ENCODE measurements around the gene KYAT1.

DNA sequence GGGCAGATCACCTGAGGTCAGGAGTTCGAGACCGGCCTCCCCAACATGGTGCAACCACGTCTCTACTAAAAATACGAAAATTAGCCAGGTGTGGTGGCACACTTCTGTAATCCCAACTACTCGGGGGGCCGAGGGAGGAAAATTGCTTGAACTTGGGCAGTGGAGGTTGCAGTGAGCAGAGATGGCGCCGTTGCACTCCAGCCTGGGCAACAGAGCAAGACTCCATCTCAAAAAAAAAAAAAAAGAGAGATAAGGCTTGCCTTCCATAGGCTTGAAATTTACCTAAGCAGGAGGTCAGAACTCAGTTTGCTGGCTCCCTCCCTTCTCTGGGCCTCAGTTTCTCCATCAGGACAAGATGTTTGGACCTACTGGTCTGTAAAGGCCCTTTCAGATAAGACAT lies 53.5 kb downstream of the KYAT1 start:
- TF ChIP-seq, protein P1, sequence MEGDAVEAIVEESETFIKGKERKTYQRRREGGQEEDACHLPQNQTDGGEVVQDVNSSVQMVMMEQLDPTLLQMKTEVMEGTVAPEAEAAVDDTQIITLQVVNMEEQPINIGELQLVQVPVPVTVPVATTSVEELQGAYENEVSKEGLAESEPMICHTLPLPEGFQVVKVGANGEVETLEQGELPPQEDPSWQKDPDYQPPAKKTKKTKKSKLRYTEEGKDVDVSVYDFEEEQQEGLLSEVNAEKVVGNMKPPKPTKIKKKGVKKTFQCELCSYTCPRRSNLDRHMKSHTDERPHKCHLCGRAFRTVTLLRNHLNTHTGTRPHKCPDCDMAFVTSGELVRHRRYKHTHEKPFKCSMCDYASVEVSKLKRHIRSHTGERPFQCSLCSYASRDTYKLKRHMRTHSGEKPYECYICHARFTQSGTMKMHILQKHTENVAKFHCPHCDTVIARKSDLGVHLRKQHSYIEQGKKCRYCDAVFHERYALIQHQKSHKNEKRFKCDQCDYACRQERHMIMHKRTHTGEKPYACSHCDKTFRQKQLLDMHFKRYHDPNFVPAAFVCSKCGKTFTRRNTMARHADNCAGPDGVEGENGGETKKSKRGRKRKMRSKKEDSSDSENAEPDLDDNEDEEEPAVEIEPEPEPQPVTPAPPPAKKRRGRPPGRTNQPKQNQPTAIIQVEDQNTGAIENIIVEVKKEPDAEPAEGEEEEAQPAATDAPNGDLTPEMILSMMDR (IDR thresholded peaks at IDR 0.05), result no peak
- TF ChIP-seq POLR2A (IDR thresholded peaks at IDR 0.05), result no peak
